ENCODE results near the gene MOK.

Gene MOK

DNA sequence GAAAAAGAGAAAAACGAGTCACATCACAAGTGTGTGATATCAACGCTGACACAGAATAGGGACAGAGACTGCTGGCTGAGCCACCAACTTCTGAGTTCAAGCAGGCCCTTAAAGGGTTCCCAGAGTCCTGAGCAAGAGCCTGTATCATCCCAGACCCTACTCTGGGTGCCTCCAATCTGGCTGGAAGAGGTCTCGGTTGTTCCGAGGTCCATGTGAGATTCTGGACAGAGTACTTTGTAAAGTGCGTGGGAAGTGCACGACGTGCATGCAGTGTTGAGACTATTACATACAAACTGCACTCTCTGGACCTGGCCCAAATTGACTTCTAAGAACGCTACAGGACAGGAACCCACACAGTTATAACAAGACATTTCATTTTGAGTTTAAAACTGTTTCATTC lies 40.6 kb downstream of the MOK start:
- no peak overlapping the region for H3K27ac ChIP-seq
- TF ChIP-seq, protein P1, sequence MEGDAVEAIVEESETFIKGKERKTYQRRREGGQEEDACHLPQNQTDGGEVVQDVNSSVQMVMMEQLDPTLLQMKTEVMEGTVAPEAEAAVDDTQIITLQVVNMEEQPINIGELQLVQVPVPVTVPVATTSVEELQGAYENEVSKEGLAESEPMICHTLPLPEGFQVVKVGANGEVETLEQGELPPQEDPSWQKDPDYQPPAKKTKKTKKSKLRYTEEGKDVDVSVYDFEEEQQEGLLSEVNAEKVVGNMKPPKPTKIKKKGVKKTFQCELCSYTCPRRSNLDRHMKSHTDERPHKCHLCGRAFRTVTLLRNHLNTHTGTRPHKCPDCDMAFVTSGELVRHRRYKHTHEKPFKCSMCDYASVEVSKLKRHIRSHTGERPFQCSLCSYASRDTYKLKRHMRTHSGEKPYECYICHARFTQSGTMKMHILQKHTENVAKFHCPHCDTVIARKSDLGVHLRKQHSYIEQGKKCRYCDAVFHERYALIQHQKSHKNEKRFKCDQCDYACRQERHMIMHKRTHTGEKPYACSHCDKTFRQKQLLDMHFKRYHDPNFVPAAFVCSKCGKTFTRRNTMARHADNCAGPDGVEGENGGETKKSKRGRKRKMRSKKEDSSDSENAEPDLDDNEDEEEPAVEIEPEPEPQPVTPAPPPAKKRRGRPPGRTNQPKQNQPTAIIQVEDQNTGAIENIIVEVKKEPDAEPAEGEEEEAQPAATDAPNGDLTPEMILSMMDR (conservative IDR thresholded peaks at IDR 0.05), result no peak

DNA sequence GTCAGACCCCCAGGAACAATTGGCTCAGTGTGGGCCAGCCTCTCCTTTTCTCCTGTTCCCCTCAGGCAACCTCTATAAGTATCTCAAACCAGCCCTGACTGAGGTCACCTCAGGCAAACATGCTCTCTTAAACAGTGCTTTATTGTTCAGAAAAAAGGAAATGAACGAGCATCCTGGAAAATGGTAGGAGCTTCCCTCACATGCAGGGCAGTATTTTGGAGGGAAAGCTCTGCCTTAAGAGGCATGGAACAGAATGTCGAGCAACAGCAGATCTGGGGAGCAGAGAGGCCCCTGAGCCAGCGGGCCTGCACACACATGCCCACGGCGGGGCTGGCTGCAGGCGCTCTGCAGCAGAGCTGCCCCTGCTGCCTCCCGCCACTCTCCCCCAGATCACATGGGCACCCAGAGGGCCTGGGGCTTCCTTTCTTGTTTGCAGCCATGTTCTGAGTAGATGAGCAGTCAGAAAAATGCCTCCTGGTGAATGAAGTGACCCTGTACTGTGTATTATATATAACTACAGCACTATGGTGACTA lies 42.0 kb downstream of the MOK start:
- H3K27ac ChIP-seq, result no peak overlapping the region
- TF ChIP-seq, protein P1 (conservative IDR thresholded peaks at IDR 0.05), result no peak

DNA sequence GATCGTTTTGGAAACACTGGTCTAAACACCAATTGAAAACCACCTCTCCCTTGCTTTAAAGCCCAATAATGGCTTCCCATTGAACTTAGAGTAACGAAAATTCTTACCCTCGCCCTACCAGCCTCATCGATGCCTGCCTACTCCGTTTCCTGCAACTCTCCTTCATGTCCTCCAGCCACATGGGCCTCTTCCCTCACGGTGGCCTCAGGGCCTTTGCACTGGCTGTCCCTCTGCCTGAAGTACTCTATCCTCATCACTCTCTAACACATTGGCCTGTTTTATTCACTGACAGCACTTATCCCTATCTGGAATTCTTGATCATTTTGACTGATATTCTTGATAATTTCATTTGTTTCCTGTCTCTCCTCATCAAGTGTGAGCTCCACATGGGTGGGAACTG lies 46.8 kb downstream of the MOK start:
- TF ChIP-seq, protein P1 (conservative IDR thresholded peaks at IDR 0.05), result no peak
- no peak overlapping the region for H3K27ac ChIP-seq

- TF ChIP-seq, protein P1 (conservative IDR thresholded peaks at IDR 0.05), result no peak
- H3K27ac ChIP-seq, result no peak overlapping the region
These were observed 48.2 kb downstream of the MOK start for GRCh38 chr14:102256716-102257115.

GRCh38 chr14:102255401-102256190 lies 49.4 kb downstream of the MOK start:
- TF ChIP-seq, protein P1 (conservative IDR thresholded peaks at IDR 0.05), result no peak
- H3K27ac ChIP-seq, result no peak overlapping the region

GRCh38 chr14:102252834-102253801 lies 51.8 kb downstream of the MOK start:
- H3K27ac ChIP-seq, result no peak overlapping the region
- TF ChIP-seq, protein P1 (conservative IDR thresholded peaks at IDR 0.05), result no peak

- TF ChIP-seq, protein P1 (conservative IDR thresholded peaks at IDR 0.05), result no peak
- no peak overlapping the region for H3K27ac ChIP-seq
These were observed 53.8 kb downstream of the MOK start for GRCh38 chr14:102251161-102251560.
